ENCODE data around the gene USP9X. TPM values are rescaled to one million over a fixed set of nuclear protein-coding genes. Genes with fewer than 3 reads are reported as not detected.
"Not testable (repeated sequence)": the region's sequence is repeated elsewhere in the genome, so short reads cannot be mapped to it uniquely, and the experiment has no call there.

Gene USP9X
- total RNA-seq, 4 donors from 2014 or later: 54.9 to 154 (median 98.0) TPM

DNA sequence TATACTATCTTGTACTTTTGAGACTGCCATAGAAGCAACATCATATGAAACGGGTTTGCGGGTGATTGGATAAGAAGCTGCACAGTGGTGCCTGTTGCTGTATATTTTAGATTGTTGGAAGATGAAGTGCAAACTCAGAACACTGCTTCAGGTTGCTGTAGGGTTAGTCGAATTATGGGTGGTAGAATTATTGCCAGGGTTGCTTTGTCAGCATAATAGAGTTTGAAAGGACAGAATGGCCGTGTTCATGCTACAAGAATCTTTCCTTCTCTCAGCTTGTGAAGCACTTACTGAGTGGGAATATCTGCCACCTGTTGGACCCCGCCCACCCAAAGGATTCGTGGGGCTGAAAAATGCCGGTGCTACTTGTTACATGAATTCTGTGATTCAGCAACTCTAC is 115.5 kb downstream of the USP9X start:
- H3K9me3 ChIP-seq: no peaks in the 10 kb centered on the region
- intact Hi-C loops (cut with DNase I; ENCODE audit: low total_unique reads) (no loop called here), in situ Hi-C loops (cut with MboI; ENCODE audit: low pct_ligation_motif_present in 1 of 4, low pct_unique_long_range_greater_than_20kb in 1 of 4, low sequenced_read_pairs in 3 of 4) (no loop called here)
- no peaks in the 10 kb centered on the region for H3K4me1 ChIP-seq
- H3K27me3 ChIP-seq: no peaks in the 10 kb centered on the region
- WGBS, 2 donors (ENCODE audit: low coverage in 1 of 2): 97% methylated on average over 7 of the region's 7 CpGs; no CpG with 5 or more reads in 1 of the 2 donors
- no peak for DNase-seq
- no peak overlapping the region for H3K27ac ChIP-seq
- no peak overlapping the region for H3K4me3 ChIP-seq
- TF ChIP-seq EP300 (IDR thresholded peaks at IDR 0.05; ENCODE audit: low read depth): no peak
- no peak for TF ChIP-seq POLR2AphosphoS5 (IDR thresholded peaks at IDR 0.05)
- TF ChIP-seq POLR2A (IDR thresholded peaks at IDR 0.05): no peak
- TF ChIP-seq, protein P1, sequence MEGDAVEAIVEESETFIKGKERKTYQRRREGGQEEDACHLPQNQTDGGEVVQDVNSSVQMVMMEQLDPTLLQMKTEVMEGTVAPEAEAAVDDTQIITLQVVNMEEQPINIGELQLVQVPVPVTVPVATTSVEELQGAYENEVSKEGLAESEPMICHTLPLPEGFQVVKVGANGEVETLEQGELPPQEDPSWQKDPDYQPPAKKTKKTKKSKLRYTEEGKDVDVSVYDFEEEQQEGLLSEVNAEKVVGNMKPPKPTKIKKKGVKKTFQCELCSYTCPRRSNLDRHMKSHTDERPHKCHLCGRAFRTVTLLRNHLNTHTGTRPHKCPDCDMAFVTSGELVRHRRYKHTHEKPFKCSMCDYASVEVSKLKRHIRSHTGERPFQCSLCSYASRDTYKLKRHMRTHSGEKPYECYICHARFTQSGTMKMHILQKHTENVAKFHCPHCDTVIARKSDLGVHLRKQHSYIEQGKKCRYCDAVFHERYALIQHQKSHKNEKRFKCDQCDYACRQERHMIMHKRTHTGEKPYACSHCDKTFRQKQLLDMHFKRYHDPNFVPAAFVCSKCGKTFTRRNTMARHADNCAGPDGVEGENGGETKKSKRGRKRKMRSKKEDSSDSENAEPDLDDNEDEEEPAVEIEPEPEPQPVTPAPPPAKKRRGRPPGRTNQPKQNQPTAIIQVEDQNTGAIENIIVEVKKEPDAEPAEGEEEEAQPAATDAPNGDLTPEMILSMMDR (IDR thresholded peaks at IDR 0.05): no peak
- peaks cover 0 to 6% (median 0%) of the 10 kb centered on the region in 4 donors for H3K36me3 ChIP-seq

DNA sequence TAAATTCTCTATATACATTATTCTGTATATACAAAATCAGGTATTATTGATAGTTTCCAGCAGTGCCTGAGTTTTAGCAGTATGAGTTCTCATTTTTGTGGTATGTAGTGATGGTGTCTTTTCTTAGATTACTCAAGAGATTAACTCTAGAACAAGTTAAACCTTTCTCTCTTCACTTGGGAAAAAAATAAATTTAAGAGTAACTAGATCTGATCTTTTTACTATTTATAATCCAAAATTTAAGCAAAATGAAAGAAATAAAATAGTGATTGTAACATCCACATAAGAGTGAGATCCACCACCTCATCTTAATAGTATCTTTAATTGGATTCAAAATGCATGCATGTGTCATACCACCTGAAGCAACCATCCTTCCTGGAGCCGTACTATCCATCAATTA is 124.6 kb downstream of the USP9X start:
- 95 to 100% methylated on average over 1 of the region's 1 CpG for WGBS, 2 donors (ENCODE audit: low coverage in 1 of 2)
- no peak for DNase-seq
- Histone ChIP-seq H3K4me1 (no peaks in the 10 kb centered on the region), H3K9me3 (no peaks in the 10 kb centered on the region), H3K4me3 (no peak overlapping the region), H3K27ac (no peak overlapping the region), H3K27me3 (no peaks in the 10 kb centered on the region), H3K36me3 (peaks cover 0 to 31% (median 3%) of the 10 kb centered on the region in 4 donors)
- intact Hi-C loops (cut with DNase I; ENCODE audit: low total_unique reads): no loop called here
- in situ Hi-C loops (cut with MboI; ENCODE audit: low pct_ligation_motif_present in 1 of 4, low pct_unique_long_range_greater_than_20kb in 1 of 4, low sequenced_read_pairs in 3 of 4): no loop called here
- no peak for TF ChIP-seq POLR2A (IDR thresholded peaks at IDR 0.05)
- TF ChIP-seq POLR2AphosphoS5 (IDR thresholded peaks at IDR 0.05): no peak
- TF ChIP-seq, protein P1 (IDR thresholded peaks at IDR 0.05): no peak
- no peak for TF ChIP-seq EP300 (IDR thresholded peaks at IDR 0.05; ENCODE audit: low read depth)

DNA sequence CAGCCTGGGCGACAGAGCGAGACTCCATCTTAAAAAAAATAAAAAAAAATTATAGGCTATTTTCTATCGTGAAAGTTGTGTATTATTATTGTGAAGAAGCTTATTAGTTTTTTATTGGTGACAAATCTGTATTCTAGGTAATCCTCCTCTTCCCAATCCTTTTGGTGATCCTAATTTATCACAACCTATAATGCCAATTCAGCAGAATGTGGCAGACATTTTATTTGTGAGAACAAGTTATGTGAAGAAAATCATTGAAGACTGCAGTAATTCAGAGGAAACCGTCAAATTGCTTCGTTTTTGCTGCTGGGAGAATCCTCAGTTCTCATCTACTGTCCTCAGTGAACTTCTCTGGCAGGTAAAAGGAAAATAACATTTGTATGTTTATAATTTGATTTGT is 139.4 kb downstream of the USP9X start:
- WGBS, 2 donors (ENCODE audit: low coverage in 1 of 2): 86 to 100% methylated on average over 1 to 5 of the region's 5 CpGs
- in situ Hi-C loops (cut with MboI; ENCODE audit: low pct_ligation_motif_present in 1 of 4, low pct_unique_long_range_greater_than_20kb in 1 of 4, low sequenced_read_pairs in 3 of 4): no loop called here
- H3K4me1 ChIP-seq: no peaks in the 10 kb centered on the region

DNA sequence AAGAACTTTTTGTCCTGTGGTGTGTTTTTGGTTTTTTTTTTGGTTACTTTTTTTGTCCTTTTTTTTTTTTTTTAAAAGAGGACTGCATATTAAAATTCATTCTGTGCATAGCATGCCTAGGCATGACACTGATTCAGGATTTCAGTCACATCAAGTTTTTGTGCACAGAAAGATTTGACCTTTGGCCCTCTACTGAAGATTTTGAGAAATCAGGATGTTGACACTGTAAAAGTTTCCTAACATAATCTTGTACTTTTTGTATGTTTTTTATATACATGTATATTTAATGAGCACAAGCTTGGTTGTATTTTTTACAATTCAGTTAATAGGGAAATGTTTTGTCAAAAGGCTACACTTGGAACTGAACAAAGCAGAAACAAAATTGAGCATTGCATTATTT is 148.7 kb downstream of the USP9X start:
- H3K4me1 ChIP-seq: no peaks in the 10 kb centered on the region
- intact Hi-C loops (cut with DNase I; ENCODE audit: low total_unique reads): no loop called here
- no peak overlapping the region for H3K27ac ChIP-seq
- H3K27me3 ChIP-seq: no peaks in the 10 kb centered on the region
- peaks cover 0 to 4% (median 0%) of the 10 kb centered on the region in 4 donors for H3K36me3 ChIP-seq
- DNase-seq: no peak
- no peak overlapping the region for H3K4me3 ChIP-seq
- TF ChIP-seq EP300 (IDR thresholded peaks at IDR 0.05; ENCODE audit: low read depth): no peak
- TF ChIP-seq, protein P1 (IDR thresholded peaks at IDR 0.05): no peak
- H3K9me3 ChIP-seq: no peaks in the 10 kb centered on the region
- in situ Hi-C loops (cut with MboI; ENCODE audit: low pct_ligation_motif_present in 1 of 4, low pct_unique_long_range_greater_than_20kb in 1 of 4, low sequenced_read_pairs in 3 of 4): no loop called here

More for the DNA sequence above, 139.4 kb downstream of the USP9X start:
- H3K36me3 ChIP-seq: peaks cover 0 to 8% (median 0%) of the 10 kb centered on the region in 4 donors
- no peak for DNase-seq
- H3K27me3 ChIP-seq: no peaks in the 10 kb centered on the region
- H3K27ac ChIP-seq: no peak overlapping the region
- TF ChIP-seq POLR2A (IDR thresholded peaks at IDR 0.05): no peak
- no peak for TF ChIP-seq EP300 (IDR thresholded peaks at IDR 0.05; ENCODE audit: low read depth)
- TF ChIP-seq, protein P1 (IDR thresholded peaks at IDR 0.05): no peak
- no peak for TF ChIP-seq POLR2AphosphoS5 (IDR thresholded peaks at IDR 0.05)
- H3K4me3 ChIP-seq: no peak overlapping the region
- intact Hi-C loops (cut with DNase I; ENCODE audit: low total_unique reads): no loop called here
- no peaks in the 10 kb centered on the region for H3K9me3 ChIP-seq

DNA sequence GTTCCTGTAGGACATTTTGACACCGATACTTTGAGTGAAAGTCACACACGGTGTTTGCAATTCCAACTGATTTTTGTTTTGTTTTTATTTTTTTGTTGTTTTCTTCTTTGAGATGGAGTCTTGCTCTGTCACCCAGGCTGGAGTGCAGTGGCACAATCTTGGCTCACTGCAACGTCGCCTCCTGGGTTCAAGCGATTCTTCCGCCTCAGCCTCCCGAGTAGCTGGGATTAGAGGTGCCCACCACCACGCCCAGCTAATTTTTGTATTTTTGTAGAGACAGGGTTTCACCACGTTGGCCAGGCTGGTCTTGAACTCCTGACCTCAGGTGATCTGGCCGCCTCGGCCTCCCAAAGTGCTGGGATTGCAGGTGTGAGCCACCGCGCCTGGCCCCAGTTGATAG is 149.2 kb downstream of the USP9X start:
- intact Hi-C loops (cut with DNase I; ENCODE audit: low total_unique reads); H3K4me3 ChIP-seq; H3K9me3 ChIP-seq; H3K36me3 ChIP-seq; H3K27ac ChIP-seq; DNase-seq; in situ Hi-C loops (cut with MboI; ENCODE audit: low pct_ligation_motif_present in 1 of 4, low pct_unique_long_range_greater_than_20kb in 1 of 4, low sequenced_read_pairs in 3 of 4); H3K4me1 ChIP-seq; H3K27me3 ChIP-seq: not testable (repeated sequence)
- 91% methylated on average over 13 of the region's 13 CpGs; no CpG with 5 or more reads in 1 of the 2 donors for WGBS, 2 donors (ENCODE audit: low coverage in 1 of 2)

All from transverse colon (tissue), 4 donors.